Neural progenitor cell (in vitro differentiated cells): ENCODE data around the gene BRCC3. TPM values are rescaled to one million over a fixed set of nuclear protein-coding genes. Genes with fewer than 3 reads are reported as not detected.

ENCODE experiments used
- DNase-seq: peaks from one replicate; pipeline ENCODE4 v3.0.0-alpha.2; 2016; ENCODE audit warnings: low spot score
- H2AFZ ChIP-seq: fragments of 200-600 bp; sonication (generic); replicated peaks from 2 replicates; pipeline ENCODE4 v1.6.1; 2016; ENCODE audit warnings: antibody characterized with exemption
- H3F3A ChIP-seq: fragments of 200-600 bp; sonication (generic); 2 replicates; pipeline ENCODE4 v1.6.1; 2016; ENCODE audit warnings: antibody characterized with exemption, low read depth
- H3K27ac ChIP-seq: fragments of 200-600 bp; sonication (generic); 2 replicates; pipeline ENCODE4 v1.5.1; 2016; ENCODE audit warnings: mild to moderate bottlenecking
- H3K27me3 ChIP-seq: fragments of 200-600 bp; sonication (generic); 2 replicates; pipeline ENCODE4 v1.6.1; 2016; ENCODE audit warnings: mild to moderate bottlenecking, moderate library complexity
- H3K36me3 ChIP-seq: fragments of 200-600 bp; sonication (generic); 2 replicates; pipeline ENCODE4 v1.5.1; 2016
- H3K4me1 ChIP-seq: fragments of 200-600 bp; sonication (generic); 2 replicates; pipeline ENCODE4 v1.6.1; 2016; ENCODE audit warnings: mixed run types
- H3K4me2 ChIP-seq: fragments of 200-600 bp; sonication (generic); 2 replicates; pipeline ENCODE4 v1.6.1; 2016
- H3K4me3 ChIP-seq: fragments of 200-600 bp; sonication (generic); 2 replicates; pipeline ENCODE4 v1.5.1; 2016
- H3K79me2 ChIP-seq: fragments of 200-600 bp; sonication (generic); 2 replicates; pipeline ENCODE4 v1.6.1; 2016; ENCODE audit warnings: low read depth
- H3K9ac ChIP-seq: fragments of 200-600 bp; sonication (generic); 2 replicates; pipeline ENCODE4 v1.6.1; 2016
- H3K9me3 ChIP-seq: fragments of 200-600 bp; sonication (generic); 2 replicates; pipeline ENCODE4 v1.5.1; 2016; ENCODE audit warnings: low read depth
- H4K20me1 ChIP-seq: fragments of 200-600 bp; sonication (generic); 2 replicates; pipeline ENCODE4 v1.6.1; 2016; ENCODE audit warnings: low read depth
- H3K27ac Mint-ChIP-seq: 3 replicates; pipeline ENCODE4 v1.8.0; 2021; ENCODE audit warnings: mixed read lengths
- H3K27me3 Mint-ChIP-seq: 2 replicates; pipeline ENCODE4 v1.8.0; 2022; ENCODE audit warnings: low read depth, mild to moderate bottlenecking, inconsistent platforms, moderate library complexity, mixed read lengths; ENCODE audit not compliant: insufficient read depth
- H3K36me3 Mint-ChIP-seq: 3 replicates; pipeline ENCODE4 v1.8.0; 2021; ENCODE audit warnings: mixed read lengths
- H3K4me1 Mint-ChIP-seq: 3 replicates; pipeline ENCODE4 v1.8.0; 2021; ENCODE audit warnings: mixed read lengths
- H3K4me3 Mint-ChIP-seq: 3 replicates; pipeline ENCODE4 v1.8.0; 2021; ENCODE audit warnings: mild to moderate bottlenecking, moderate library complexity, mixed read lengths
- H3K9me3 Mint-ChIP-seq: 3 replicates; pipeline ENCODE4 v1.8.0; 2020; ENCODE audit warnings: mixed read lengths
- EZH2 ChIP-seq: fragments of 200-600 bp; sonication (generic); IDR thresholded peaks from 2 replicates; pipeline ENCODE4 v1.6.1; 2017; ENCODE audit warnings: antibody characterized with exemption, mild to moderate bottlenecking, moderate library complexity
- EZH2phosphoT487 ChIP-seq: fragments of 200-600 bp; sonication (generic); IDR thresholded peaks from 2 replicates; pipeline ENCODE4 v1.6.1; 2017; ENCODE audit warnings: antibody characterized with exemption
- total RNA-seq: library from RNA; depleted of rRNA; stranded (reverse); fragments of >200 nt; gene quantifications from 2 replicates; pipeline ENCODE4 v1.2.3, GENCODE V29; 2015; ENCODE audit warnings: low replicate concordance
- TF ChIP-seq, protein P1 (sequence below): fragments of 200-600 bp; sonication (generic); IDR thresholded peaks from 2 replicates; pipeline ENCODE4 v1.5.1; 2017; ENCODE audit warnings: antibody characterized with exemption, mild to moderate bottlenecking

Gene BRCC3
- total RNA-seq, 1 donor from 2014 or later = 18.9 TPM

DNA sequence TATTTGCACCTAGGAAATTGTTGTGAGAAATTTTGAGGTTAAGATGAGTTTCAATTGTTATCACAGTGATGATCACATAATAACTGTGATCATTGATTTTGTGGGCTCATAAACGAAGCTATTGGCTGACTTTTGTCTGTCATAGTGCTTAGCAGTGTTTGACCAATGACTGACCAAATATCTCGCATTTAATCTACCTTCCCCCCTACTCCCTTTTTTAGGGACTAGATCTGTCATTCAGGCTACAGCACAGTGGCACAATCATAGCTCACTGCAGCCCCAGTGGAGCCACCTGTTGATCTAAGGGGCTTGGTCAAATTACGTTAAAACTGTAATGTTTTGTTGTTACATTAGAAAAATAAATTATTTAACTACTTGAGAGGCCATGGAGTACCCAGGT lies 43.2 kb upstream of the BRCC3 start:
- H3K79me2 ChIP-seq = peaks cover 9% of the 10 kb centered on the region
- H3K4me1 ChIP-seq = peaks cover 6% of the 10 kb centered on the region
- peaks cover 5% of the 10 kb centered on the region for H3K9me3 ChIP-seq
- no peaks in the 10 kb centered on the region for H4K20me1 ChIP-seq
- H3K36me3 ChIP-seq = no peaks in the 10 kb centered on the region
- no peak overlapping the region for H3K9ac ChIP-seq
- no peak overlapping the region for H3K27ac ChIP-seq
- no peak overlapping the region for H3K27ac Mint-ChIP-seq
- peaks cover 3% of the 10 kb centered on the region for H3K4me1 Mint-ChIP-seq
- H3K9me3 Mint-ChIP-seq = peaks cover 9% of the 10 kb centered on the region
- no peak overlapping the region for H2AFZ ChIP-seq
- peak overlapping the region; percentile 87 for H3K4me2 ChIP-seq
- peak overlapping the region; percentile 88 for H3K4me3 Mint-ChIP-seq
- peak; percentile 4 for DNase-seq
- peaks cover 2% of the 10 kb centered on the region for H3K36me3 Mint-ChIP-seq
- no peaks in the 10 kb centered on the region for H3K27me3 ChIP-seq
- H3K27me3 Mint-ChIP-seq = peaks cover 7% of the 10 kb centered on the region
- H3K4me3 ChIP-seq = peak overlapping the region; percentile 75
- peaks cover 12% of the 10 kb centered on the region for H3F3A ChIP-seq
- TF ChIP-seq EZH2phosphoT487 (no peak), EZH2 (no peak)
- TF ChIP-seq, protein P1, sequence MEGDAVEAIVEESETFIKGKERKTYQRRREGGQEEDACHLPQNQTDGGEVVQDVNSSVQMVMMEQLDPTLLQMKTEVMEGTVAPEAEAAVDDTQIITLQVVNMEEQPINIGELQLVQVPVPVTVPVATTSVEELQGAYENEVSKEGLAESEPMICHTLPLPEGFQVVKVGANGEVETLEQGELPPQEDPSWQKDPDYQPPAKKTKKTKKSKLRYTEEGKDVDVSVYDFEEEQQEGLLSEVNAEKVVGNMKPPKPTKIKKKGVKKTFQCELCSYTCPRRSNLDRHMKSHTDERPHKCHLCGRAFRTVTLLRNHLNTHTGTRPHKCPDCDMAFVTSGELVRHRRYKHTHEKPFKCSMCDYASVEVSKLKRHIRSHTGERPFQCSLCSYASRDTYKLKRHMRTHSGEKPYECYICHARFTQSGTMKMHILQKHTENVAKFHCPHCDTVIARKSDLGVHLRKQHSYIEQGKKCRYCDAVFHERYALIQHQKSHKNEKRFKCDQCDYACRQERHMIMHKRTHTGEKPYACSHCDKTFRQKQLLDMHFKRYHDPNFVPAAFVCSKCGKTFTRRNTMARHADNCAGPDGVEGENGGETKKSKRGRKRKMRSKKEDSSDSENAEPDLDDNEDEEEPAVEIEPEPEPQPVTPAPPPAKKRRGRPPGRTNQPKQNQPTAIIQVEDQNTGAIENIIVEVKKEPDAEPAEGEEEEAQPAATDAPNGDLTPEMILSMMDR = no peak

DNA sequence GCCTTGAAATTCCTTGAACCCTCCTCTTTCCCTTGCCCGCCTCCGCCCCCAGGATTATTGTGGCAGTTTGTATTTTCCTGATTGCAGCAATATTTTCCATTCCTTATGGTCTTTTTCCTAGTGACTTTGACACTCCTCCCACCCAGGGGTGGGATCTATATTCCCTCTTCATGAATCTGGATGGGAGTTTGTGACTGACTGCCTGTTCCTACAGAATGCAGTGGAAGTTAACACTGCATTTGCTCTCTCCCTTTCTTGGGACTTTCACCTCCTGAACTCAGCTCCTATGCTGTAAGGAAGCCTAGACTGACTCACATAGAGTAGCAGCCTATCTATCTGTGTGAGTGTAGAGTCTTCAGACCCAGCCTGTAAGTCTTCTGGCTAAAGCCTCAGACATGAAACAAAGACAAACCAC lies 42.4 kb upstream of the BRCC3 start:
- Histone ChIP-seq H4K20me1 (no peaks in the 10 kb centered on the region), H3F3A (peaks cover 12% of the 10 kb centered on the region), H3K9me3 (peaks cover 8% of the 10 kb centered on the region), H2AFZ (no peak overlapping the region), H3K4me3 (no peak overlapping the region), H3K4me1 (peaks cover 6% of the 10 kb centered on the region), H3K27ac (no peak overlapping the region), H3K27me3 (no peaks in the 10 kb centered on the region), H3K4me2 (no peak overlapping the region), H3K79me2 (peaks cover 9% of the 10 kb centered on the region), H3K9ac (no peak overlapping the region), H3K36me3 (no peaks in the 10 kb centered on the region)
- H3K36me3 Mint-ChIP-seq = peaks cover 2% of the 10 kb centered on the region
- H3K9me3 Mint-ChIP-seq = peaks cover 9% of the 10 kb centered on the region
- no peak for DNase-seq
- peak overlapping the region; percentile 88 for H3K4me3 Mint-ChIP-seq
- TF ChIP-seq, protein P1 = no peak
- TF ChIP-seq EZH2 (no peak), EZH2phosphoT487 (no peak)
- H3K4me1 Mint-ChIP-seq = peaks cover 3% of the 10 kb centered on the region
- H3K27me3 Mint-ChIP-seq = peaks cover 5% of the 10 kb centered on the region
- no peak overlapping the region for H3K27ac Mint-ChIP-seq

DNA sequence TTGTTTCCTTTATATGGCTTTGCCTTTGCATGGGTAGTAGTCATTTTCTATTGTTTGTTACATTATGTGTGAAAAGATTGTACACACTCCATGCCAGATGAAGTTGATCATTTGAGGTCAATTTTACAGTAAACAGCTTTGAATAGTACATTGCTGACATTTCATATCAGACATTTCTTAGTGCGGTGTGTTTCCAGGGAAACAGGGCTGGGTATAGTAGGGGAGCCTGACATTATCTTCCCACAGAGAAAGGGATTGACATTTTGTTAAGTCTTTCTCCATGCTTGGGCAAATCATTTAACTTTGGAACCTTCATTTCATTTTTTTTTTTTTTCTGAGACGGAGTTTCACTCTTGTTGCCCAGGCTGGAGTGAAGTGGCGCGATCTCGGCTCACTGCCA lies 39.7 kb upstream of the BRCC3 start:
- Histone ChIP-seq H2AFZ (no peak overlapping the region), H3K4me2 (no peak overlapping the region), H3K27ac (no peak overlapping the region), H3K36me3 (peaks cover 6% of the 10 kb centered on the region), H3F3A (peaks cover 8% of the 10 kb centered on the region), H3K79me2 (peaks cover 9% of the 10 kb centered on the region), H4K20me1 (no peaks in the 10 kb centered on the region), H3K4me3 (no peak overlapping the region), H3K27me3 (no peaks in the 10 kb centered on the region), H3K9ac (no peak overlapping the region), H3K4me1 (peaks cover 6% of the 10 kb centered on the region), H3K9me3 (peaks cover 22% of the 10 kb centered on the region)
- peaks cover 3% of the 10 kb centered on the region for H3K4me1 Mint-ChIP-seq
- no peak overlapping the region for H3K4me3 Mint-ChIP-seq
- TF ChIP-seq EZH2phosphoT487 (no peak), EZH2 (no peak)
- TF ChIP-seq, protein P1 = no peak
- DNase-seq = no peak
- H3K9me3 Mint-ChIP-seq = peaks cover 25% of the 10 kb centered on the region
- H3K27me3 Mint-ChIP-seq = no peaks in the 10 kb centered on the region
- H3K27ac Mint-ChIP-seq = no peak overlapping the region
- H3K36me3 Mint-ChIP-seq = peaks cover 17% of the 10 kb centered on the region
